ENCODE results near the gene PCDHGA2.

GRCh38 chr5:141343242-141343952 is 4.8 kb downstream of the PCDHGA2 start, which contains the start of gene PCDHGA3:
- TF ChIP-seq EZH2 (IDR thresholded peaks at IDR 0.05; ENCODE audit: insufficient read depth, poor library complexity, severe bottlenecking): no peak
- no peak for TF ChIP-seq EZH2phosphoT487 (IDR thresholded peaks at IDR 0.05; ENCODE audit: insufficient read depth, low read depth)

Data from GM23248 (cell line).